Measurements from ENCODE around the gene ZC3H13. TPM values are rescaled to one million over a fixed set of nuclear protein-coding genes. Genes with fewer than 3 reads are reported as not detected.

The ZC3H13 gene
- total RNA-seq, 1 donor from 2014 or later: 60.7 TPM

DNA sequence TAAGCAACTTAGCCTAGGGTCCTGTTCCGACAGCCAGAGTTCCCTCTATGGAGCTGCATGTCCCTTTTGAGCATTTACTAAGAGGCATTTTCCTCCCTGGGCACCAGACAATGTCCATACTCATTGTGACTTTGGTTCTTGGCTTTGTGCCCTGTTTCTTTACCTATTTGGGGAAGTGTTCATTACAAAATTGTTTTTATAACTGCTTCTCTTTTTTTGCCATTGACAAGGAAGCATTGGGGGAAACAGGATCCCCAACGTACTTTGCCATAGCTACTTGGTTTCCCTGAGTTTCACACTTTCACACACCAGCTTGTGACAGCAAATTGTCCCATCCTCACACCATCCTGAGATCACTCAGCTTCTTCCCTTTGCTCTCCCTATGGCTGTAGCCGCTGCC is 119.9 kb downstream of the ZC3H13 start:
- TF ChIP-seq, protein P1, sequence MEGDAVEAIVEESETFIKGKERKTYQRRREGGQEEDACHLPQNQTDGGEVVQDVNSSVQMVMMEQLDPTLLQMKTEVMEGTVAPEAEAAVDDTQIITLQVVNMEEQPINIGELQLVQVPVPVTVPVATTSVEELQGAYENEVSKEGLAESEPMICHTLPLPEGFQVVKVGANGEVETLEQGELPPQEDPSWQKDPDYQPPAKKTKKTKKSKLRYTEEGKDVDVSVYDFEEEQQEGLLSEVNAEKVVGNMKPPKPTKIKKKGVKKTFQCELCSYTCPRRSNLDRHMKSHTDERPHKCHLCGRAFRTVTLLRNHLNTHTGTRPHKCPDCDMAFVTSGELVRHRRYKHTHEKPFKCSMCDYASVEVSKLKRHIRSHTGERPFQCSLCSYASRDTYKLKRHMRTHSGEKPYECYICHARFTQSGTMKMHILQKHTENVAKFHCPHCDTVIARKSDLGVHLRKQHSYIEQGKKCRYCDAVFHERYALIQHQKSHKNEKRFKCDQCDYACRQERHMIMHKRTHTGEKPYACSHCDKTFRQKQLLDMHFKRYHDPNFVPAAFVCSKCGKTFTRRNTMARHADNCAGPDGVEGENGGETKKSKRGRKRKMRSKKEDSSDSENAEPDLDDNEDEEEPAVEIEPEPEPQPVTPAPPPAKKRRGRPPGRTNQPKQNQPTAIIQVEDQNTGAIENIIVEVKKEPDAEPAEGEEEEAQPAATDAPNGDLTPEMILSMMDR (IDR thresholded peaks at IDR 0.05; ENCODE audit: unreplicated experiment): no peak
- Mint-ChIP-seq H3K27ac (no peak overlapping the region), H3K27me3 (ENCODE audit: low read depth) (peaks cover 69% of the 10 kb centered on the region), H3K9me3 (no peaks in the 10 kb centered on the region), H3K36me3 (no peaks in the 10 kb centered on the region), H3K4me1 (no peaks in the 10 kb centered on the region), H3K4me3 (no peak overlapping the region)
- DNase-seq (ENCODE audit: low spot score in 2 of 2, unreplicated experiment in 2 of 2): no peak

- TF ChIP-seq, protein P1 (IDR thresholded peaks at IDR 0.05; ENCODE audit: unreplicated experiment): no peak
- H3K4me1 Mint-ChIP-seq: no peaks in the 10 kb centered on the region
- no peaks in the 10 kb centered on the region for H3K36me3 Mint-ChIP-seq
- DNase-seq (ENCODE audit: low spot score in 2 of 2, unreplicated experiment in 2 of 2): no peak
- peaks cover 64% of the 10 kb centered on the region for H3K27me3 Mint-ChIP-seq (ENCODE audit: low read depth)
- H3K27ac Mint-ChIP-seq: no peak overlapping the region
- H3K4me3 Mint-ChIP-seq: no peak overlapping the region
- no peaks in the 10 kb centered on the region for H3K9me3 Mint-ChIP-seq
These were observed 120.4 kb downstream of the ZC3H13 start for GRCh38 chr13:45932172-45932571.

DNA sequence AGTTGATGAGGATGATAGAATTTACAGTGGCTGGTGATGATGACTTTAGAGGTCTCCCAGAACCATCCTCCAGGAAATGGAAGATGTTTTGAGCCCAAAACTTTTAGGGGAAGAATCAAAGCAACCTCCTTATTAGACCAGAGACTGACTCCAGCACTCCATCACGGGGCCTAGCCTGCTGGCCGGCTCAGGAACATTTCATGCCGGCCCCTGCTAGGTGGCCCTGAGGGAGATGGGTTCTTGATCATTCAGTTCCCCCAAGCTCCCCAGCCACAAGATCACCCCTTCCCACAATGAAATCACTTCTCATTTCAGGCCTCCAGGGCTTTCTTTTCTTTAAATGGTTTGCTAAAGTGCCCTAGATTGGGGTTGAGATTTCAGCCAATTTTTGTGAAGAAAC is 121.3 kb downstream of the ZC3H13 start:
- H3K9me3 Mint-ChIP-seq: no peaks in the 10 kb centered on the region
- no peaks in the 10 kb centered on the region for H3K4me1 Mint-ChIP-seq
- no peak overlapping the region for H3K27ac Mint-ChIP-seq
- H3K36me3 Mint-ChIP-seq: no peaks in the 10 kb centered on the region
- no peak for DNase-seq (ENCODE audit: low spot score in 2 of 2, unreplicated experiment in 2 of 2)
- TF ChIP-seq, protein P1 (IDR thresholded peaks at IDR 0.05; ENCODE audit: unreplicated experiment): no peak
- H3K27me3 Mint-ChIP-seq (ENCODE audit: low read depth): peaks cover 57% of the 10 kb centered on the region
- H3K4me3 Mint-ChIP-seq: no peak overlapping the region

- no peaks in the 10 kb centered on the region for H3K9me3 Mint-ChIP-seq
- no peaks in the 10 kb centered on the region for H3K36me3 Mint-ChIP-seq
These were observed 122.4 kb downstream of the ZC3H13 start for GRCh38 chr13:45930177-45930576.

DNA sequence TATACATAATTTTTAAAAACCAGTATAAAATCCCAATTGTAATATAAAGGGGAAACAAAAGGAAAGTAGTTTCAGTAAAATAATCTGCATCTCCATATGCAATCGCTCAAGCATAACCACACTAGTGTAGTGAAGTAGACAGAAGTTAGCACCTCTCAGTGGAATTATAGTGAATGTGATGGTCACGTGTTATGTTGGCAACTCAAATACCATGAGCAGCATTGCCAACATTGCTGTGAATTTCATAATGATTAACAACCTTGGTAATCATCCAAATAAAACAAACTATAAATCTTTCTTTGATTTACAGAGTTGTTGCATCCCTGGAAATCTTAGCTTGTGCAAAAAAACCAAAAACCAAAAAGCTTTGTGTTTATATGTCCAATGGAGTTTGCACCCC is 123.7 kb downstream of the ZC3H13 start:
- H3K36me3 Mint-ChIP-seq: no peaks in the 10 kb centered on the region
- H3K27me3 Mint-ChIP-seq (ENCODE audit: low read depth): peaks cover 38% of the 10 kb centered on the region
- H3K27ac Mint-ChIP-seq: no peak overlapping the region
- no peak overlapping the region for H3K4me3 Mint-ChIP-seq
- H3K9me3 Mint-ChIP-seq: no peaks in the 10 kb centered on the region
- DNase-seq (ENCODE audit: low spot score in 2 of 2, unreplicated experiment in 2 of 2): no peak
- TF ChIP-seq, protein P1 (IDR thresholded peaks at IDR 0.05; ENCODE audit: unreplicated experiment): no peak
- H3K4me1 Mint-ChIP-seq: no peaks in the 10 kb centered on the region

More at GRCh38 chr13:45930177-45930576, 122.4 kb downstream of the ZC3H13 start:
- DNase-seq (ENCODE audit: low spot score in 2 of 2, unreplicated experiment in 2 of 2): no peak
- TF ChIP-seq, protein P1 (IDR thresholded peaks at IDR 0.05; ENCODE audit: unreplicated experiment): no peak
- Mint-ChIP-seq H3K27ac (no peak overlapping the region), H3K4me1 (no peaks in the 10 kb centered on the region), H3K27me3 (ENCODE audit: low read depth) (peaks cover 47% of the 10 kb centered on the region), H3K4me3 (no peak overlapping the region)

DNA sequence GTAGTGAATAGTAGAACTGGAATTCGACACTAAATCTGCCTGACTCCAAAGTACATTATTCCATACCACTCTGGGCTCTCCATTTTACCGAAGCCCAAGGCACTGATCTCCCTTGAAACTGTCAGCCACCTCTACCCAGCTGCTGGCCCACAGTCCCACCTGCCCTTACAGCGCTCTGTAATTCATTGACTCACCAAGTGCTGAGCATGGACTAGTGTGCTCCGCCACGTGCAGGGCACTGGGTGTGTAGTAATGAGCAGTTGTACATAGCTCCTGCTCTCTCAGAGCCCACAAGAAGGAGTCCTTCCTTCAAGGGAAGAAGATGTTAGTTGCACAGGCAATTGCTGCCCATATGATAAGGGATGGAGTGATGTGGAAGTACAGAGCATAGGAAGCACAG is 124.4 kb downstream of the ZC3H13 start:
- TF ChIP-seq, protein P1 (IDR thresholded peaks at IDR 0.05; ENCODE audit: unreplicated experiment): no peak
- no peak for DNase-seq (ENCODE audit: low spot score in 2 of 2, unreplicated experiment in 2 of 2)

More for the DNA sequence above, 124.4 kb downstream of the ZC3H13 start:
- Mint-ChIP-seq H3K36me3 (no peaks in the 10 kb centered on the region), H3K27me3 (ENCODE audit: low read depth) (peaks cover 32% of the 10 kb centered on the region), H3K4me1 (no peaks in the 10 kb centered on the region), H3K27ac (no peak overlapping the region), H3K9me3 (no peaks in the 10 kb centered on the region), H3K4me3 (no peak overlapping the region)
